Measurements from ENCODE around the gene BIRC3.
A peak's percentile ranks its signal among the peaks of the same experiment; 100 is the strongest.

The BIRC3 gene

DNA sequence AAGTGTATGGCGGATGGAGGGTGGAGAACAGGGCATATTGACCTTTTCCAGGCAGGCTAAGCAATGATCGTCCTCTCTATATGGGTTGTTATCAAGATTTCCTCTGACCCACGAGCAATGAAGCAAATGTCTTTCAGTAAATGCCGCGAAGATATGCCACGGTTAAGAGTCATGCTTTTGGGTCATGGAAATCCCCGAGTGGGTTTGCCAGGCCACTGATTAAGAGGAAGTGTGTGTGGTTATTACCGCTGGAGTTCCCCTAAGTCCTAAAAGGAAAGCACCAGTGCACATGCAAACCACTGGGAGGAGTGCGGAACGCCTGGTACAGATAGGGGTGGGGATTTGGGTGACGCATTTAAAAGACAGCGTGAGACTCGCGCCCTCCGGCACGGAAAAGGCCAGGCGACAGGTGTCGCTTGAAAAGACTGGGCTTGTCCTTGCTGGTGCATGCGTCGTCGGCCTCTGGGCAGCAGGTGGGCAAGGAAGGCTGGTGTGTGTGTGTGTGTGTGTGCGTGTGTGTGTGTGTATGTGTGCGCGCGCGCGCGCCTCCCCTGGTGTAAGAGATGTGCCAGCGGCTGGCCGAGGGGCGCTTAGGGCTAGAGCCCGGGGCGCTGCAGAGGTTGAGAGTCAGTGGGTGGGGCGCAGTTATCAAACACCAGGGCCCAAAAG is at the start of gene BIRC3:
BIRC3 (plus strand) TSS at position 386 of the 669 bp plus-strand sequence. CDS start 7,026 bp downstream, outside the sequence.
- peak; percentile 72 for DNase-seq

DNA sequence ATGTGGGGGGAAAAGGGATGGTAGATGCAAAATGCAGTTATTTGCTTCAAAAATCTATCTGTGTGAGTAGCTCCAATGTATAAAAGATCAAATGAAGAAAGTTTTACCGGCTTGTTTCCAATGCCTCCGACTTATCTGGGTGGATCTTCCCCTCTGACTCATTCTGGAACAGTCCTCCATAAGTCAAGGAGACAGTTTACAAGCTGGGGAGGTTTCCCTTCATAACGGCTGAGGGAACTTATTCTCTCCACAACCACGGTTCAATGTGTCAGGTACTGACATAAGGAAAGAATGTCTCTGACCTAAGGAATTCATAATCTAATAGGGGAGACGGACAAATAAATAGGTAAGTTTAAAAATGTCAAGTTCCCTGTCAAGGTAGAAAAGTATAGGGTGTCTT is 49.7 kb upstream of the BIRC3 start:
- no peak for DNase-seq

GRCh38 chr11:102268083-102268984 is 49.0 kb upstream of the BIRC3 start:
- no peak for DNase-seq

- DNase-seq: no peak
Observed at GRCh38 chr11:102268985-102269470, 48.3 kb upstream of the BIRC3 start.

GRCh38 chr11:102269927-102270326 is 47.4 kb upstream of the BIRC3 start:
- no peak for DNase-seq

- DNase-seq: no peak
Observed at GRCh38 chr11:102272047-102272824, 45.0 kb upstream of the BIRC3 start.

DNA sequence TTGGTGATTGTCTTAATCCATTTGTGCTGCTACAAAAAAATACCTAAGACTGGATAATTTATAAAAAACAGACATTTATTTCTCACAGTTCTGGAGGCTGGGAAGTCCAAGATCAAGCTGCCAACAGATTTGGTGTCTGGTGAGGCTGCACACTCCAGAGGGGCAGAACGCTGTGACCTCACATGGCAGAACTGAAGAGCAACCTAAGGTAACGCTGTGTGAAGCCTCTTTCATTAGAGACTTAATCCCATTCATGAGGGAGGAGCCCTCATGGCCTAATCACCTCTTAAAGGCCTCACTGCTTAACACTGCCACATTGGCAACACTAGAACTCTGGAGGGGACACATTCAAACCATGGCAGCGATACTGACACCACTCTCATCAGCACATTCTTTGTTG is 42.7 kb upstream of the BIRC3 start:
- no peak for DNase-seq

DNA sequence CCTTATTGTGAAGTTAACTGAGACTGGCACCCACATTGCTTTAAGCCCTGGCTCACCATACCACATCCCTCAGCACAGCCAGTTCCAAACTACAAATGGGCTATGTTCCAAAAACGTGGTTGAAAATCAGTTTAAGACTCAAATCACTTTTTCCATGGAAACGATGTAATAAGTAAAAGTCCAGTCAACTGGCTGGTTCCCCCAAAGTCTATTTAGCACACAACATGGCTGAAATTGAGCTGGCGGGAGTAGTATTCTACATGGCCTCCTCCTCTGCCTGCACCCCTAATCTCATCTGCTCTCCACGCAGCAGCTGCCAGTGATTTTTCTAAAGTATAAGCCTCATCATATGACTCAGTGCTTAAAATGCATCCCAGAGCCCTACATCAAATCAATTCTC is 40.9 kb upstream of the BIRC3 start:
- DNase-seq: no peak

- no peak for DNase-seq
Observed at GRCh38 chr11:102276783-102277182, 40.5 kb upstream of the BIRC3 start.

- DNase-seq: no peak
Observed at GRCh38 chr11:102279641-102280170, 37.6 kb upstream of the BIRC3 start.

DNA sequence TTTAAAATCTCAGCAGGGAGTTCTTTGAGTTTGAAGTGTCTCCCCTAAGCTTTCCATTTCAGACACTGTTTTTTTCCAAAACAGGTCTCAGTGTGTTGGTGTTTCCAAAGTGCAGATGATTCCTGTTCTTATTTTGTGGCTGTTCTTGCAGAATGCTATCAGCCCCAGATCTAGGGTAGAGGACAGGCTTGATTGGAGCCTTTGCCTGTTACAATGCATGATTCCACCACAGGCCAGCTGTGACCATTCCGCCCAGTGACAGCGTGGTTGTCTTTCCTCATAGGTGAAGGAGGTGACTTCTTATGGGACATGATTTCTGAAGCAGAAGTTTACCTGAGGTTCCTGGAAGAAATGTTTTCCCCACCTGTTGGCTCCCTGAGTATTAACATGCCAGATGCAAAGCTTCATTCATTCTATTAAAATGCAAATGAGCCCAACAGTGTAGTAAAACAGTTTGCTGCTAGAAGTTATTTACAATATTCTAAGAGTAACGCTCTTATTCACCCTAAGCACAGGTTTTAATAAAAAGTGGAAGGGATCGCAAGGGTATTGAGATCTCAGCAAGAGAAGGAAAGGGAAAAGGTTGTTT is 36.9 kb upstream of the BIRC3 start:
- DNase-seq: no peak

- no peak for DNase-seq
Observed at GRCh38 chr11:102283116-102283485, 34.2 kb upstream of the BIRC3 start.

GRCh38 chr11:102284008-102284407 is 33.3 kb upstream of the BIRC3 start:
- DNase-seq: no peak

- DNase-seq: no peak
Observed at GRCh38 chr11:102286292-102286691, 31.0 kb upstream of the BIRC3 start.

DNA sequence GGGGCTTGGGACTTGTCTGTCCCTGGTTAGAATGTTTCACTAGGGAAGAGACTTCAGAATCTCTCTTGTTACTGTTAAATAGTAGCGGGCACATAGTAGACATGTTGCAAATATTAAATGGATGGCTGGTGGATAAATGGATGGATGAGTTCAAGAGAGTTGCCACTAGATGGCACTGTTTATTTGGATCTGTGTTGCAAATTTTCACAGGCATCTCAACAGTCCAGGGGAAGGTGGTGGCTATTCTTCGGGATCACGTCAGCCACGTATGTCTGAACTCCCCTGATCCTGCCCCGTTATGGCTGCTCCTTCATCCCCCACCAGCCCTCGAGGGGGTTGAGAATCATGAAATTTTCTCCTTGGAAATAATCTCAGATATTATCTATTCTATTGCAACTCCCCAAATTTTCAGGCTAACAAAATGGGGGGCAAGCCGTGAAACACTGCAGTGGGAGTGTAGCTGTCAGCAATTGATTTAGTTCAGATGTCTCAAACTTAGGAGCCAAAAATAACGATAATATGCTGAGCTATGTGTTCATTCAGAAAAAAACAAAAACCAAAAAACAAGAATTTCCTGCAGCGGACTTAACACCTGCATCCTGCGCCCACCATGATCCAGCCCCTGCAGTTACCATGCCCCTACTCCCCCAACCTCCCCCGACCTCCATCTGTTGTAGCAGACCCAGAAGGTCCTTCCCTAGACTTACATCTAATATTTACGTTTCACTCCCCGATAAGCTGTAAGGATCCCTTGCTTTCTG is 29.1 kb upstream of the BIRC3 start:
- peak; percentile 82 for DNase-seq

DNA sequence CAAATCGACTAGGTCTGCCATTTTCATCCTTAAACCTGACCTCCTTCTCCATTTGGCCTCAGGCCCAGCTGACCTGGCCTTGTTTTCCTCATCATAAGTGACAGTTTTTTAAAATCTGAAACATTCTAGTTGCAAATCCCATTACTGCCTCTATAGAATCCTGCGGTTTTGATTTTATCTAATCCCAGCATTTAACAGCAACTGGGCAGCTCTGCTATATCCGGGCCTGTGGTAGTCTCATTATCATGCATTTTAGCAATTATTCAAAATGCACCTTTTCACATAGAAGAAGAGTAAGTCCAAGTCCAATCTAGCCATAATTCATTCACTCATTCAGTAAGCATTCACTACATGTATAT is 28.6 kb upstream of the BIRC3 start:
- no peak for DNase-seq

DNA sequence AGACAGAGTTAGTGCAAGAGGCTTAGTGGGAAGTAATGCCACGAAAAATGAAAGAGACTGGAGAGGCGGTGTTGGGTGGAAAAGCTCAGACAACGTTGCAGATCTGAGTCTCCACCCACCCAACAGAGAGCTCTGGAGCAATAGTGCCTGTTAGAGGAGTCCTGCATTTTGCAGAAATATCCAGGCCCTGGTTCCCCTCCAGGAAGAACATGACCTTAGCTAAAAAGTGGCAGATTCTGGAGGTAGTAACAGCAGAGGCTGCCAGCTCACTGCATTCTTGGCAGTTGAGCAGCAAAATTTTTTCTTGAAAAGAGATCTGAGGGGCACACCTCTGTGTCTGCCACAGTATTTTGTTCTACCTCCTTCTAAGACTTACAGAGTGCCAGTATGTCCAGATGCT is 27.7 kb upstream of the BIRC3 start:
- DNase-seq: no peak

DNA sequence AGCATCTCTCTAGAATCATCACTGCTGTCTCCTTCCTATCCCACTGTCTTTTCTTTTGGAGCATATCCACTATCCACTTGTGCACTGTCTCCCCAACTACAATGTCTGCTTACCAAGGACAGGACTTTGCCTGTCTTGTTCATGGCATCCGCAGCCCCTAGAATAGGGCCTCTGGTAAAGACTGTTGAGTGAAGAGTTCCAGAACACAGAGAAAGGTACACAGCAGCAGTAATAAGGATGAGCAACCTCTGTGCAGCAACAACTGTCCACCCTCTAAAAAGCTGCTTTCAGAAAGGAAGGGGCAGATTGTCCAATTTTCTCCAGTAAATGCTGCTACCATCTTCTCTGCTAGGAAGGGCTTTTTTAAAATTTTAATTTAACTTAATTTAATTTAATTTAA is 25.5 kb upstream of the BIRC3 start:
- DNase-seq: no peak

DNA sequence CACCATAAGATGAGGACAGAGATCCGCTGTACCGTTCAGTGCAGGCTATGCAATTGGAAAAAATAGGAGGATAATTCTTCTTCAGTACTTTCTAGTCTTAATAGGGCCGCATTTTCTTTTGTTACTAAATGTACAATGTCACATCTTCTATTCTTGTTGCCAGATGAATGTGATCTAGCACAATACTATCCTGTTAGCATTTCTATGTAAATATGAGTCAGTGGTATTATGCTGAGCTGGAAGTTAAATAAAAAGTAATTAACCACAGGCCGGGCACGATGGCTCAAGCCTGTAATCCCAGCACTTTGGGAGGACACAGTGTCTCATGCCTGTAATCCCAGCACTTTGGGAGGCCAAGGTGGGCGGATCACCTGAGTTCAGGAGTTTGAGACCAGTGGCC is 24.4 kb upstream of the BIRC3 start:
- DNase-seq: no peak

- DNase-seq: no peak
Observed at GRCh38 chr11:102293873-102294601, 23.2 kb upstream of the BIRC3 start.

GRCh38 chr11:102295045-102295444 is 22.2 kb upstream of the BIRC3 start:
- no peak for DNase-seq
